GM18517 (cell line): ENCODE data around the gene NR1D1.
A peak's percentile ranks its signal among the peaks of the same experiment; 100 is the strongest.

Experiments used
- ATAC-seq: cut with Tn5 transposase; IDR thresholded peaks from one replicate; pipeline ENCODE4 v1.9.1; 2021; ENCODE audit warnings: mild to moderate bottlenecking, moderate library complexity; ENCODE audit not compliant: unreplicated experiment

Gene NR1D1

DNA sequence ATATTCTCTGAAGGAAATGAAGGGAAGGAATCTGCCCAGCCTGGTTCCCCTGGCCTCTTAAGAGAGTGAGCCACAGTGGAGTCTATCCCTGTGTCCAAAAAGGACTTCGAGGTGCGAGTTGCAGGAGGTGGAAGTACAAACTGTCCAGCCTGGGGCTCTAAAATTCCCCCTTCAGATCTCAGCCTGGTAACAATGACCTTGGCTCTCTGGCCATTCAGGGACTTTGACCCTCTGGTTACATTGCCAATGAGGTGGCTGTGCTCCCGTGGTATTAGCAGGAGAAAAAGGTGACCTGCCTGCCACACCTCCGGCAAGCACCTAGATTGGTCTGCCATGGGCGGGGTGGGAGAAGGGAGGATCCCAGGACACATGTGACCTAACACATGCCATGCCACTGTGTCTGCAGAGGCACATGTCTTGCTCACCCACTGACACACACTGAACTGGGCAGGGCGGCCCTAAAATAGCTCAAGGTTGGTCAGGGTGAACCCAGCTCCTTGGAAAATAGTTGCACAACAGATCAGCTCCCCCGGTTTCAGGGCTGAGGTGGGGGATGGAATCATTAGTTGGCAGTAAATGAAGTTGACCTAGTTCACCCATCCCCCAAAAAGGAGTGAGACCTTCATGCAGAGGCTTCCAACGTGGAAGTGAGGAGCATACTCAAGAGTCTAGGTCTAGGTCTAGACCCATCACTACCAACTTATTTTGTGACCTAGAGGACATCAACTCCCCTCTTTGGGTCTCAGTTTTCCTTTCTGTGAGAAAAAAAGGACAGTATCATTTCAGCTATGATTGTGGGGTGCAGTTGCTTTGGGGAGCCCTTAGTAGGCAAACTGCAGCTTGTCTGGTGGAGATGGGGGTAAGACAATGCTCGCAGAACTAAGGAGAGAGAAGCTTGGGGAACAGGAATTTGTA is 2.2 kb downstream of the NR1D1 start:
- no peak for ATAC-seq

DNA sequence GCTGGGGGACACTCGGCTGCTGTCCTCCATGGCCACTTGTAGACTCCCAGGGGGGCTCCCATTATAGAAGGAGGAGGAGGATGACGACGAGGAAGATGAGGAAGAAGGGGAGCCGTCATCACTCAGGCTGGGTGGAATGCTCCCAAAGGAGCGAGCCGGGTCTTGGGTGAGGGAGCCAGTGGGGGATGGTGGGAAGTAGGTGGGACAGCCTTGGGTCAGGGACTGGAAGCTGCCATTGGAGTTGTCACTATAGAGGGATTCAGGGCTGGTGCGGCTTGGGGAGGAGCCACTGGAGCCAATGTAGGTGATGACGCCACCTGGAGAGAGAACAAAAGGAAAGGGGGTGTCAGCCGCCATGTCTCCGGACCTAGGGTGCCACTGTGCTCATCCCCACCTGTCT is 3.3 kb downstream of the NR1D1 start:
- ATAC-seq: no peak

DNA sequence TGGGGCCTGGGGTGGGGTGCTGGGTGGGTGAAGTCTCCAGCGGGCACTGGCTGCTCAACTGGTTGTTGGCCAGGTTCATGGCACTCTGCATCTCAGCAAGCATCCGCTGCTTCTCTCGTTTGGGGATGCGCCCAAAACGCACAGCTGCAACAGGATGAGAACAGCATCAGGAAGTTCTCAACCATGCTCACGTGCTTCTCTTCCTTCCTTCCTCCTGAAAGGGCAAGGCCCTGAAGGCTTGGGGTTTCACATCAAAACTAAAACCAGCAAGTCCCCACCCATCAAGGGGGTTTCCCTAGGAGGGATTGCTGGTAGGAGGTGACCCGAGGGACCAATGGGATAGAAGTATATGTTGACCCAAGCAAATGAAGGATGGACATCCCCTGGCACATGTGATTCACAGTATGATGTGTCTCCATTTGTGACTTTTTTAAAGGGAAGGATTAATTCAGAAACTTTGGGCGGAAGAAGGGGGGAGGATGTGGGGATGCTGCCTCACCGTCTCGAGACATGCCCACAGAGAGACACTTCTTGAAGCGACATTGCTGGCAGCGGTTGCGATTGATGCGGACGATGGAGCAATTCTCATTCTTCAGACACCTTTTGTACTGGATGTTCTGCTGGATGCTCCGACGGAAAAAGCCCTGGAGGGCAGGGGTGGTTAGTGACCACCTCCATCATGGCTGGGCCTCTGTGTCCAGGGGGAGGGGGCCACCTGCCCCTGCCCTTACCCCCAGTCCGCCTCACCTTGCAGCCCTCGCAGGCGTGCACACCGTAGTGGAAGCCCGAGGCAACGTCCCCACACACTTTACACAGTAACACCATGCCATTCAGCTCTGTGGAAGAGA is 4.2 kb downstream of the NR1D1 start:
- peak; percentile 62 for ATAC-seq

DNA sequence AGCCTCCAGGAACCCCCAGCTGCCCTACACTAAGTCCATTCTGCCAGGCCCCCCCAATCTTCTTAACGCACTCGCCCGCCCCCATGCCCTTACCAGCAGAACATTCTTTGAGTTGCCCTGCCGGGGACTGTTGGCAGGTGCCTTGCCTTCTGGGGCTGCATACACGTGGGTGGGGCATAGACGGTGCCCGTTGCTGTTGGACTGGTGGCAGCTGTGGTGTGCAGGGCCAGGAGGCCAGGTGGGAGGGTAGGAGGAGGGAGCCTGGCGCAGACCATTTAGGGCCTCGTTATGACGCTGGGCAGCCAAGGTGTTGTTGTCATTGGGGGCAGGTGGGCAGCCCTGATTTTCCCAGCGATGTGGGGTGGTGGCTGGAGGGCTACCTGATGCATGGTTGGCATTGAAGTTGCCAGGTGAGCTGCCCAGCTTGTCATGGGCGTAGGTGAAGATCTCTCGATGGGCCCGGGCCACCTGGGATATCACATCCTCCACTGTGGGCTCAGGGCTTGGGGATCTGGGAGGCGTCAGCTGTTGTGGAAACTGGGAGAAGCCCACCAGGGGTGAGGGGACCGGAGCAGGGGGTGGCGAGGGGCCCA is 4.9 kb downstream of the NR1D1 start:
- ATAC-seq: no peak

DNA sequence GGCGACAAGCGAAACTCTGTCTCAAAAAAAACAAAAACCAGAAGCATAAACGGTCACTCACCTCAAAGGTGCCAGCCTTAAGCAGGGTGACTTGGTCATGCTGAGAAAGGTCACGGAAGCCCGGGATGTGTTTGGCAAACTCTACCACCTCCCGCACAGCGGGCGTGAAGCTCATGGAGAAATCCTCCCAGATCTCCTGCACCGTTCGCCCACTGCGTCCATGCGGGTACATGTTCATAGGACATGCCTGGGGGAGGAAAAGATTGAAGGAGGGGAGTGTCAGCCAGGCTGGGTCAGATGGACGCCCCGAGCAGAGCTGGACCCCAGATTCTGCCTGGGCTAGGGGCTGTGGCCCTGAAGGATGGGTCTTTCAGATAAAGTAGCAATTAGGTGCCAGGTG is 5.5 kb downstream of the NR1D1 start:
- ATAC-seq: no peak

DNA sequence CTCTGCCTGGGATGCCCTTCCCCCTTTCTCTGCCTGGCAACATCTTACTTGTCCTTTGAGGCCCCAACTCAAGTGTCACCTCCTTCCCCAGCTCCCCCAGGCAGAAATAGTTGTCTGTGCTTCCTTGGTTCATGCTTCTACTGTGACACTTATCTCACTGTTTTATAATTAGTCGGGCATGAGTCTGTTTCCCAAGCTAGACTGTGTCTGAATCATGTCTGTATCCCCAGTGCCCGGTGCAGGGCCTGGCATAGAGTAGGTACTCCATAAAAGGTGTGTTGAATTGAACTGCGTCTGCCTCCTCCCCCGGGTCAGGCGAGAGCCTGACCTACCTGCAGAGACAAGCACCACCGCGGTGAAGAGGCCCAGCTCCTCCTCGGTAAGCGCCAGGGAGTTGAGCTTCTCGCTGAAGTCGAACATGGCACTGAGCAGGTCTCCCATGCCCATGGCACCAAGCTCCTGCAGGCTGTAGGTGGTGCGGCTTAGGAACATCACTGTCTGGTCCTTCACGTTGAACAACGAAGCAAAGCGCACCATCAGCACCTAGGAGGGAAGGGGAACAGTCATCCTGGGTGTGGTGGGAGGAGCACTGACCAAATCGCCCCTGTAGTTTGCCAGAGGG is 6.7 kb downstream of the NR1D1 start:
- ATAC-seq: no peak

DNA sequence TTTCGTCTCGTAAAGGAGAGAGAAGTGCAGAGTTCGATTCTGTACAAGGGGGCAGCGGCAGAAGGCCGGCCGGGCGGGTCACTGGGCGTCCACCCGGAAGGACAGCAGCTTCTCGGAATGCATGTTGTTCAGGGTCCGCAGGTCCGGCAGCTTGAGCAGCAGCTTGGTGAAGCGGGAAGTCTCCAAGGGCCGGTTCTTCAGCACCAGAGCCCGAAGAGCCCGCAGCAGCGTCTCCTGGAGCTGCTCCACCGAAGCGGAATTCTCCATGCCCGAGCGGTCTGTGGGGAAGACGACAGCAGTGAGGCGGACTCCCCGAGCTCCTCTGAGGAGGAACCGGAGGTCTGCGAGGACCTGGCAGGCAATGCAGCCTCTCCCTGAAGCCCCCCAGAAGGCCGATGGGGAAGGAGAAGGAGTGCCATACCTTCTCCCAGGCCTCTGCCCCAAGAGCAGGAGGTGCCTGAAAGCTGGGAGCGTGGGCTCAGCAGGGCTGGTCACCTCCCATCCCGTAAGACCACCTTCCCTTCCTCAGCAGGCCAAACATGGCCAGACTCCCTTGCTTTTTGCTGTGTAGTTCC is 7.3 kb downstream of the NR1D1 start:
- ATAC-seq: no peak

GRCh38 chr17:40092581-40092980 is 7.8 kb downstream of the NR1D1 start:
- no peak for ATAC-seq

- no peak for ATAC-seq
Measured at GRCh38 chr17:40091691-40092397, 8.5 kb downstream of the NR1D1 start.

- ATAC-seq: no peak
Measured at GRCh38 chr17:40090237-40091119, 9.9 kb downstream of the NR1D1 start.

DNA sequence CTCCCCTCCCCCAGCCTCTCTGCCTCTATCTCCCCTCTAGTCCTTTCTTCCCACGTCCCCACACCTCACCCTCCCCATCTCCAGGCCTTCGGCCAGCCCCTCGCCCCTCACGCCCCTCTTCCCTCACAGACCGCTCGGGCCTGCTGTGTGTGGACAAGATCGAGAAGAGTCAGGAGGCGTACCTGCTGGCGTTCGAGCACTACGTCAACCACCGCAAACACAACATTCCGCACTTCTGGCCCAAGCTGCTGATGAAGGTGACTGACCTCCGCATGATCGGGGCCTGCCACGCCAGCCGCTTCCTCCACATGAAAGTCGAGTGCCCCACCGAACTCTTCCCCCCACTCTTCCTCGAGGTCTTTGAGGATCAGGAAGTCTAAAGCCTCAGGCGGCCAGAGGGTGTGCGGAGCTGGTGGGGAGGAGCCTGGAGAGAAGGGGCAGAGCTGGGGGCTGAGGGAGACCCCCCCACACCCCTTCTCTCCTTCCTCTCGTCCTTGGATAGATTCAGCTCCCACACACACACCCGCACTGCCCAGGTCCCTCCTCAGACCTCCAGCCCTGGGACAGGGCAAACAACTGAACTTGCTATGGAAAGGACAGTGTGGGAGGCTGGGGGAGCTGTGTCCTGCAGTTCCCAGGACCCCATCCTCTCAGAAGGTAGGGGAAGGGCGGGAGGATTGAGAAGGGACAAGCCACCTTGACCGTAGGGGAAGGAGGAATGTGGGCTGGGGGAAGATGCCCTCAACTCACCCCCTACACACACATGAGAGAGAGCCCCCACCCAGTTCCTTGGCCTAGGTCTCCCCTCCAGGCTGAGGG is 11.1 kb downstream of the NR1D1 start:
- no peak for ATAC-seq

- ATAC-seq: no peak
Measured at GRCh38 chr17:40087903-40088718, 12.3 kb downstream of the NR1D1 start.

DNA sequence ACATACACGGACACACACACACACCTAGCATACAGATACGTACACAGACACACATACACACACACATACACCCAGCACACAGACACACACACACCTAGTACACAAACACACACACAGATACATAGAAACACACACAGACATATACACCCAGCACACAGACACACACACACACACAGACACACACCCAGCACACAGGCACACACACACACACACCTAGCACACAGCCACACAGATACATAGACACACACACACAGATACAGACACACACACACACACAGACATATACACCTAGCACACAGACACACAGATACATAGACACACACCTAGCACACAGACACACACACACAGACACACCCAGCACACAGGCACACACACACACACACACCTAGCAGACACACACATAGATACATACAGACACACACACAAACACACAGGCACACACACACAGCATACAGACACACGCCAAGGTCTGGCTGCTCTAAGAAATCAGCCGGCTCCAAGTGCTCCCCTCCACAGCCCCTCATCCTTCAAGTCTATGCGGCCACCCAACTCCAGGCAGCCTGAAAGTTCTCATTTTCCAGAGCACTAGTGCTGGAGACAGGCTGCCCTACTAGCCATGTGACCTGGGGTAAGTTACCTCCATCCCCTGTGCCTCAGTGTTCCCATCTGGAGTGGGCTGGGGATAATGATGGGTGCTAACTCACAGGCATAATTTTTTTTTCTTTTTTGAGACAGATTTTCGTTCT is 13.2 kb downstream of the NR1D1 start:
- ATAC-seq: no peak

GRCh38 chr17:40086150-40087044 is 14.0 kb downstream of the NR1D1 start:
- ATAC-seq: no peak

DNA sequence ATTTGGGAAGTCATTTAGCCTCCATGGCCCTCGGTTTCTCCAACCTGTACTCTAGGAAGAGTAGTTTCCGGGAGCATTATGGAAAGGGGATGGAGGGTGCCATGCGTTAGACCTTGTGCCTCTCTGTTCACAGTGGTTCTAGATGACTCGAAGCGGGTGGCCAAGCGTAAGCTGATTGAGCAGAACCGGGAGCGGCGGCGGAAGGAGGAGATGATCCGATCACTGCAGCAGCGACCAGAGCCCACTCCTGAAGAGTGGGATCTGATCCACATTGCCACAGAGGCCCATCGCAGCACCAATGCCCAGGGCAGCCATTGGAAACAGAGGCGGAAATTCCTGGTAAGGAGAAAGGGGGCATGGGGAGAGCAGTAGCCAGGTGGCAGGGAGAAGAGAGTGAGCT is 15.9 kb downstream of the NR1D1 start:
- ATAC-seq: no peak

DNA sequence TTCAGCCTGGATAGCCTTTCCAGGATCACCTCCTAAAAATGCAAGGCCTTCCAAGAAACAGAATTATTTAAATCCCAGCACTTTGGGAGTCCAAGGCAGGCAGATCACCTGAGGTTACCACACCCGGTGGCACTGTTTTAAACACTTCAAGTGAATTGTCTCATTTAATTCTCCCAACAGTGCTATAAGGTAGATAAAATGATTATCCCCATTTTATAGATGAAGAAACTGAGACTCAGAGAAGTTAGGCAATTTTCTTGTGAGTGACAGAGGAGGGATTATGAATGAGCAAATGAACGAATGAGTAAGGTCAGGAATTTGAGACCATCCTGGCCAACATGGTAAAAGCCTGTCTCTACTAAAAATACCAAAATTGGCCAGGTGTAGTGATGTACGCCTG is 20.8 kb downstream of the NR1D1 start:
- no peak for ATAC-seq
